HG03064 (cell line): ENCODE data around the gene SLC47A1.

Experiments
- ATAC-seq: cut with Tn5 transposase; IDR thresholded peaks from one replicate; pipeline ENCODE4 v1.9.1; 2021; ENCODE audit warnings: low read depth; ENCODE audit not compliant: unreplicated experiment

SLC47A1 gene

GRCh38 chr17:19590451-19590850 is 56.8 kb downstream of the SLC47A1 start:
- ATAC-seq, result no peak

- no peak for ATAC-seq
Measured at GRCh38 chr17:19590912-19591551, 57.4 kb downstream of the SLC47A1 start.

DNA sequence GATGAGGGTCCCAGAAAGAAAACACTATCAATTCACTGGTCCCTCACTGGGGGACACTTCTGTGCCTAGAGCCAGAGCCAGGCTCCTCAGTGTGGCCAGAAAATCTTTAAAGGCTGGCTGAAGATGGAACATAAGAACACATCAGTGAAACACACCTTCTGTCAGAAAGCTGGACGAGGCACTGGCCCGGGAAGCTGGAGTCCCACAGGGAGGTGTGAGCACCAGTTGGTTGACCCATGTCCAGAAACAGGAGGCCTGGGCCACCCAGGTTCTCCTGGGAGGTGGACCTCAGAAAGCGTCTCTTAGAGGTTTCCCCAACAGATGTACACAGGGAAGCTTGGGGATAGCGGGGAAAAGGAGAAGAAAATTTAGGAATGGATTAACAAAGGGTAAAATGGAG is 58.7 kb downstream of the SLC47A1 start:
- no peak for ATAC-seq

DNA sequence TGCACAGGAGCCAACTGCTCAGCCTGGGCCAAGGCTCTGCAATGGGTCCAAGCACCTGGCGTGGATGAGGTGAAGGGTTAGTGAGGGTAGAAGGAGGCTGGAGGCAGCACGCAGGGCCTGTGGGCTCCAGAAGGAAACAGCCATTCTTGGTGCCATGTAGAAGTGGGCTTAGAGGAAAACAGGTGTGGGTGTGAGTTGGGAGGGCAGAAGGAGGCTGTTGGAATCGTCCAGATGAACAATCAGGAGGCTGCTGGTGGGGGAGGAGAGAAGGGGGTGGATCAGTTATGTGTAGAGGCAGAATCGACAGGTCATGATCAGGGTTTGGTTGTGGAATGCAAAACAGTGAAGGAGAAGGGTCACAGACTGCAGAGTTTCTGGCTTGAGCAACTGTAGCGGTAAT is 63.2 kb downstream of the SLC47A1 start:
- no peak for ATAC-seq

DNA sequence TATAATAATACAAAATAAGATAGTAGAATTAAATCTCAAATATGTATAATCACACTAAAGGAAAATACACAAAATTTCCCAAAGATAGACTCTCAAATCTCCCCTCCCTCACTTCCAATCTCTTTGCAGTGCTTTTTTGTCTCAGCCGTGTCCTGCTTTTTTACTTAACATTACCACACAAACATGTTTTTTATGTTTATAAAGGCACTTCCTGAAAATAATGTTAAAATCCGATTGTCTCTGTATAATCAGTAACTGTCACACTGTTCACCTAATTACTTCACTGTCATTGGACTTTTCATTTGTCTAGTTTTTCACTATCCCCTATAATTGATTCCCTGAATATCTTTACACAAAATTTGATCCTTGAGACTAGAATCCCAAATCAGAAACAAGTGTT is 76.7 kb downstream of the SLC47A1 start:
- ATAC-seq, result no peak

DNA sequence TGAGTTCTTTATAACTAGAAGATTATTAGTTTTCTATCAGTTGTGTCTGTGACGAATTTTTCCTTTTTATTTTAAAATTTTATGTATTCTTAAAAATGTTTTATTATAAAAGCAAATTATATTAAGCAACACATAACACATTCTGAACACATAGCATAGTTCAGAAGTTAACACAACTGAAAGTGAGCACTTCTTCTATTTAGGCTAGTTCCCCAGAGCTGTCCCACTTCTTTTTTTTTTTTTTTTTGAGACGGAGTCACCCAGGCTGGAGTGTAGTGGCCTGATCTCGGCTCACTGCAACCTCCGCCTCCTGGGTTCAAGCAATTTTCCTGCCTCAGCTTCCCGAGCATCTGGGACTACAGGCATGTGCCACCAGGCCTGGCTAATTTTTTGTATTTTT is 77.2 kb downstream of the SLC47A1 start:
- no peak for ATAC-seq

GRCh38 chr17:19613979-19614378 is 80.3 kb downstream of the SLC47A1 start:
- ATAC-seq, result no peak

DNA sequence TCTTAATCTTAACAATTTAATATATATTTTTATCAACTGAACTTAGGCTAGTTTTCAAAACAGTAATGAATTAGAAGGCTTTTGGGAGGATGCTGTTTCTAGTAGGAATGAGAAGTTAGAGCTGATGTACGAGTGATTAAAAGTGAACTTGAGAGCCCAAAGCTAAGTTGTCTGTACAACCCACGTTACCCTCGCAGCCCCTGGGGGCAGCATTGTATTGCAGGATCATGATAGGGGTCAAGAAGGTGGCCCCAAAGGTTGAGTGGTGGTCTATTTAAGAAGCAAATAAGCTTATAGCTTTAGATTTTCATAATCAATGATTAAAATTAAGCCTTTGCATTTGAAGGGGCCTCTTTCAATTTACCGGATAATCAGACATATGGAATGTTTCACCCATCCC is 81.2 kb downstream of the SLC47A1 start:
- no peak for ATAC-seq

DNA sequence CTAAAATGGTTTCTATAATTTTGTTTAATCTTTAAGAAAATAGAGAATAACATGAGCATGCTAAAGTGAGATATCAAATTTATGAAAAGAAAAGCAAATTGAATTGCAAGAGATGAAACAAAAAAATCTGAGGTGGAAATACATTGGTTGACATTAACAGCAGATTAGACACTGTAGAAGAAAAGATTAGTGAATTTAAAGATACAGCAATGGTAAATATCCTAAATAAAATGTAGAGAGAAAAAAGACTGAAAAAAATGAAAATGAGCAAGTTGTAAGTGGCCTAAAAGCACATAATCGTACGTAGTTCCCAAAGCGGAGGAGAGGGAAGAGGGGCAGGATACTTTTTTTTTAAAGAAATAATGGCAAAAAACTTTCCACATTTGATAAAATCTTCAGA is 84.4 kb downstream of the SLC47A1 start:
- no peak for ATAC-seq

DNA sequence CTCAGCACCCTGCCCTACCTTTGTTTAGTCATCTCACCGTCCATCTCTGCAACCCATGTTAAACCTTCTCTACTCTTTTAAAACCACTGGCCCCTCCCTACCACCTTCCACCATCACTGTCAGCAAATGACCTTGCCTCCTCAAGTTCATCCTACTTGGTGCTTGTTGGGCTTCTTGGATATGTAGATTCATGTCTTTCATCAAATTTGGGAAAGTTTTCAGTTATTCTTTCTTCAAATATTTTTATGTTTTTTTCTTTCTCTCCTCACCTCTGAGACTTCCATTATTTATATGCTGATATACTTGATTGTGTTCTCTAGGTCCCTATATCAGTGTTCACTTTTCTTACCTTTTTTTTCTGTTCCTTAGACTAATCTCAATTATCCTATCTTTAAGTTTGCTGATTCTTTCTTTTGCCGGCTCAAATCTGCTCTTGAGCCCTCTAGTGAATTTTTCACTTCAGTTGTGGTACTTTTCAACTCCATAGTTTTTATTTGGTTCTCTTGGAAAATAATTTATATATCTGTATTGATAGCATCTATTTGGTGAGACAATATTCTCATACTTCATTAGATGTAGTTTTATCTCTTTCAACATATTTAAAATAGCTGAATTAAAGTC is 86.2 kb downstream of the SLC47A1 start:
- ATAC-seq, result no peak

DNA sequence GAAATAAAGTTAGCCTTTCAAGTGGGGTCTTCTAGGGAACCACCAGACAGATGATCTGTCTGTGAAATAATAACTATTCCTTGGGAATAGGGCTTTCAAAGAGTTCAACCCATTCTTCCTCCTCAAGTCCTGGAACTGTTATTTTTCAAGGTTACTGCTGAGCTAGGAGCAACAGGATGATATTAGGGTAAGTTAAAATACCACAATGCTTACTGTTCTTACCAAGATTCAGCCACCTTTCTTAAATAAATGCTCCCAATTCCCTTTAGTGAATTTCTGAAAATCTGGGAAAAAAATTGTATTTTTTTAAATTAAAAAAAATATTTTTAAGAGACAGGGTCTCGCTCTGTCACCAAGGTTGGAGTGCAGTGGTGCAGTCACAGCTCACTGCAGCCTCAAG is 88.0 kb downstream of the SLC47A1 start:
- ATAC-seq, result no peak

DNA sequence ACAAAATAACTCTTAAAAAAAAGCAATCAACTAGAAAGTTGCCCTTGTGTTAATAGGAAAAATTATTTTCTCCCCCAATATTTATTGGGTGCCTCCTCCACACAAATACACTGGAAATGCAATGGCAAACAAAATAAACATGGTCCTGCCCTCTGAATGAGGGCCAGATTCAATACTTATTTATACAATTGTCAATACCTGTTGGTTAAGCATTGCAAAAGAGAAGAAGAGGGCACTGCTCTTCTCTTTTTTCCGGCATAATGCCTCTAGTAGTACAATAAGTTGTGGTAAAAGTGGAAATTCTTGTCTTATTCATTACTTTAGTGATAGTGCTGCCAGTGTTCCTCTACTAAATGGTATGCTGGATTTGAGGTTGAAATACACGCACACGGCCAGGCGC is 92.4 kb downstream of the SLC47A1 start:
- ATAC-seq, result no peak
